ENCODE measurements around the gene HOXA9.

Gene HOXA9

GRCh38 chr7:27139334-27140125, 25.8 kb downstream of the HOXA9 start:
- H3K27me3 ChIP-seq (ENCODE audit: control insufficient read depth, insufficient read depth, low read length): peaks cover 12% of the 10 kb centered on the region
- no peaks in the 10 kb centered on the region for H3K9me3 ChIP-seq (ENCODE audit: control insufficient read depth, low read length)
- no peak overlapping the region for H3K4me3 ChIP-seq (ENCODE audit: low read length)
- peak overlapping the region; percentile 29 for H3K9ac ChIP-seq (ENCODE audit: low read length)
- peaks cover 22% of the 10 kb centered on the region for H3K4me1 ChIP-seq (ENCODE audit: control insufficient read depth, insufficient read depth, low read length)
- no peaks in the 10 kb centered on the region for H3K36me3 ChIP-seq (ENCODE audit: control insufficient read depth, insufficient read depth, low read length)

GRCh38 chr7:27138985-27139333, 26.4 kb downstream of the HOXA9 start:
- Histone ChIP-seq H3K9me3 (ENCODE audit: control insufficient read depth, low read length) (no peaks in the 10 kb centered on the region), H3K27me3 (ENCODE audit: control insufficient read depth, insufficient read depth, low read length) (peaks cover 7% of the 10 kb centered on the region), H3K4me3 (ENCODE audit: low read length) (no peak overlapping the region), H3K36me3 (ENCODE audit: control insufficient read depth, insufficient read depth, low read length) (no peaks in the 10 kb centered on the region), H3K9ac (ENCODE audit: low read length) (peak overlapping the region; percentile 29), H3K4me1 (ENCODE audit: control insufficient read depth, insufficient read depth, low read length) (peaks cover 25% of the 10 kb centered on the region)

DNA sequence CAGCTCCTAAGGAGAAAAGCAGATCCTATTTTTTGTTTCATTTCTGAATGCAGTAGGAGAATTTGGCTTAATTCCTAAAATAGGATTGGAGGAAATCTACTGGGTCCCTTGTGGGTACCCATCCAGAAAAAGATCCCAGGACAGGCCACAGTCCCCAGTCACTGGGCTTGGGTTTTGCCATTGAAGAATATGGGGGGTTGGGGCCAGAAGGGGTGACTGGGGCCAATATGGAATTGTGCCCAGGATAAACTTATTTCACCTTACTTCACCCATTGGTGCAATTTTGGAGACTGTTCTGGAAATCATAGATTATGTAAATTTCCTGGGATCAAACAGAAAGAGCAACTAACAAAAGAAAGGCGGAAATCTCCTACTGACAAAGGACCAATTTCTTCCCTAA, 26.9 kb downstream of the HOXA9 start:
- Histone ChIP-seq H3K9ac (ENCODE audit: low read length) (no peak overlapping the region), H3K36me3 (ENCODE audit: control insufficient read depth, insufficient read depth, low read length) (no peaks in the 10 kb centered on the region), H3K4me1 (ENCODE audit: control insufficient read depth, insufficient read depth, low read length) (peaks cover 30% of the 10 kb centered on the region), H3K4me3 (ENCODE audit: low read length) (no peak overlapping the region), H3K9me3 (ENCODE audit: control insufficient read depth, low read length) (no peaks in the 10 kb centered on the region), H3K27me3 (ENCODE audit: control insufficient read depth, insufficient read depth, low read length) (peaks cover 5% of the 10 kb centered on the region)

- H3K9ac ChIP-seq (ENCODE audit: low read length): no peak overlapping the region
- no peak overlapping the region for H3K4me3 ChIP-seq (ENCODE audit: low read length)
- H3K36me3 ChIP-seq (ENCODE audit: control insufficient read depth, insufficient read depth, low read length): no peaks in the 10 kb centered on the region
- no peaks in the 10 kb centered on the region for H3K9me3 ChIP-seq (ENCODE audit: control insufficient read depth, low read length)
- peaks cover 5% of the 10 kb centered on the region for H3K27me3 ChIP-seq (ENCODE audit: control insufficient read depth, insufficient read depth, low read length)
- peaks cover 33% of the 10 kb centered on the region for H3K4me1 ChIP-seq (ENCODE audit: control insufficient read depth, insufficient read depth, low read length)
Measured at GRCh38 chr7:27137640-27138315, 27.6 kb downstream of the HOXA9 start.

GRCh38 chr7:27134392-27134791, 30.9 kb downstream of the HOXA9 start:
- Histone ChIP-seq H3K27me3 (ENCODE audit: control insufficient read depth, insufficient read depth, low read length) (no peaks in the 10 kb centered on the region), H3K4me3 (ENCODE audit: low read length) (no peak overlapping the region), H3K9ac (ENCODE audit: low read length) (no peak overlapping the region), H3K36me3 (ENCODE audit: control insufficient read depth, insufficient read depth, low read length) (no peaks in the 10 kb centered on the region), H3K9me3 (ENCODE audit: control insufficient read depth, low read length) (no peaks in the 10 kb centered on the region), H3K4me1 (ENCODE audit: control insufficient read depth, insufficient read depth, low read length) (peaks cover 39% of the 10 kb centered on the region)

- H3K4me3 ChIP-seq (ENCODE audit: low read length): no peak overlapping the region
Measured at GRCh38 chr7:27133409-27134231, 31.7 kb downstream of the HOXA9 start.

GRCh38 chr7:27132978-27133377, 32.4 kb downstream of the HOXA9 start:
- H3K36me3 ChIP-seq (ENCODE audit: control insufficient read depth, insufficient read depth, low read length): no peaks in the 10 kb centered on the region
- no peaks in the 10 kb centered on the region for H3K9me3 ChIP-seq (ENCODE audit: control insufficient read depth, low read length)
- H3K27me3 ChIP-seq (ENCODE audit: control insufficient read depth, insufficient read depth, low read length): no peaks in the 10 kb centered on the region
- no peak overlapping the region for H3K4me3 ChIP-seq (ENCODE audit: low read length)
- H3K9ac ChIP-seq (ENCODE audit: low read length): no peak overlapping the region
- peaks cover 51% of the 10 kb centered on the region for H3K4me1 ChIP-seq (ENCODE audit: control insufficient read depth, insufficient read depth, low read length)

More at GRCh38 chr7:27133409-27134231, 31.7 kb downstream of the HOXA9 start:
- peaks cover 47% of the 10 kb centered on the region for H3K4me1 ChIP-seq (ENCODE audit: control insufficient read depth, insufficient read depth, low read length)
- H3K9ac ChIP-seq (ENCODE audit: low read length): no peak overlapping the region
- H3K27me3 ChIP-seq (ENCODE audit: control insufficient read depth, insufficient read depth, low read length): no peaks in the 10 kb centered on the region
- H3K9me3 ChIP-seq (ENCODE audit: control insufficient read depth, low read length): no peaks in the 10 kb centered on the region
- H3K36me3 ChIP-seq (ENCODE audit: control insufficient read depth, insufficient read depth, low read length): no peaks in the 10 kb centered on the region

- Histone ChIP-seq H3K9ac (ENCODE audit: low read length) (no peak overlapping the region), H3K4me1 (ENCODE audit: control insufficient read depth, insufficient read depth, low read length) (peaks cover 58% of the 10 kb centered on the region), H3K9me3 (ENCODE audit: control insufficient read depth, low read length) (no peaks in the 10 kb centered on the region), H3K27me3 (ENCODE audit: control insufficient read depth, insufficient read depth, low read length) (no peaks in the 10 kb centered on the region), H3K36me3 (ENCODE audit: control insufficient read depth, insufficient read depth, low read length) (no peaks in the 10 kb centered on the region), H3K4me3 (ENCODE audit: low read length) (no peak overlapping the region)
Measured at GRCh38 chr7:27132214-27132613, 33.1 kb downstream of the HOXA9 start.

DNA sequence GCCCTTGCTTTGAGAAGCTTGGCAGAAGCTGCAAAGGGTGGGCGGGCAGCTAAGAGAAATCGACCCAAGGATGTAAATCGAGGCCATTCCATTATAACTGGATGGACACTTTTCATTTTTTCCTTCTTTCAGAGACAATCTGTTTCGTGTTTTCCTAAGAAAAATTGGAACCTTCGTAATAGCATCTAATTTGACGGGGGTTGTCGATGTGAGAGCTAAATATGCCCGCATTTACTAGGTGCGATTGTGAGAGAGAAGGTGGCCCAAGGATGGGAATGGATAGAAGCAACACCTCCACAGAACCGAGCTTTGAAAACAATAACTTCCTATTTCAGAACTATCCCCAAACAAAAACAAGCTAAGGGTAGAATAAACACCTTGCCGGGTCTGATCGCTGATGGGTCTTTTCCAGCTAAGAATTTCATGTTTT, 33.9 kb downstream of the HOXA9 start:
- Histone ChIP-seq H3K9me3 (ENCODE audit: control insufficient read depth, low read length) (no peaks in the 10 kb centered on the region), H3K4me1 (ENCODE audit: control insufficient read depth, insufficient read depth, low read length) (peaks cover 55% of the 10 kb centered on the region), H3K9ac (ENCODE audit: low read length) (peak overlapping the region; percentile 90), H3K36me3 (ENCODE audit: control insufficient read depth, insufficient read depth, low read length) (no peaks in the 10 kb centered on the region), H3K27me3 (ENCODE audit: control insufficient read depth, insufficient read depth, low read length) (no peaks in the 10 kb centered on the region), H3K4me3 (ENCODE audit: low read length) (peak overlapping the region; percentile 48)

DNA sequence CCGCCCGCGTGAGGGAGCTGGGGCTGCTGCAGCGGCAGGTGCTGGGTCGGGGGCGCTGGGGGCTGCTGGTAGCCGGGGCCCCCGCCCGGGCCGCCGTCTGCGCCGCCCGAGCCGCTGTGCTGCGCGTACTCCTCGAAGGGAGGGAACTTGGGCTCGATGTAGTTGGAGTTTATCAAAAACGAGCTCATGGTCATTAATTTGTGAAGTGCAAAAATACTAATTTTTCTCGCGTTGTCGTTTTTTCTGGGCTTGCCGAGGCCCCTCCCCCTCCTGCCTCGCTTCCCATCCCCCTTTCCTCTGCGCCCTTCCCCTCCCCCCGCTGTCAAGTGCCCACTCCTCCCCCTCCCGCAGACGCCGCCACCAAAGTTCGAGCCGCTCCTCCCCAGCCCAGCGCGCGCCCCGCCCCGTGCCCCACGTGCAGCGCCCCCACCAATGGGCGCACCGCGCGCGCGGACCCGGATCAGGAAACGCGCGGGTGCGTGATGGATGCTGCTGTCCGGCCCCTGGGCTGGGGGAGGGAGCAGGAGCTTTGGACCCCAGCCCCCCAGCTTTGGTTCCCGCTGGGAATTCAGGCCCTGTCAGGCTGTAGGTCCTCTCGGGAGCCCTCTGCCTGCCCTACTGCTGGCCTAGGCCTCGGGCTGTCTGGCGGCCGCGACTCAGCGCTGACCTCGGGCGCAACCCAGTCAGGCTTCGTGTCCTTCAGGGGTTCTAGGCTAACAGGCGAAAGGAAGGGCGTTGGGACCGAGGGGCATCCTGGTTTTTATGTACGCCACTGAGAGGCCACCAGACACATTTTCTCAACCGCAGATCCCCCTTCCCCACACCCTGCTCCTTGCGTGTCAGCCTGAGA, 34.6 kb downstream of the HOXA9 start, which contains the start of gene HOXA4:
TSS of gene HOXA4 (minus strand) at position 218 of the 850 bp plus-strand sequence. CDS start at position 194, 24 bp downstream.
- Histone ChIP-seq H3K4me1 (ENCODE audit: control insufficient read depth, insufficient read depth, low read length) (peaks cover 49% of the 10 kb centered on the region), H3K27me3 (ENCODE audit: control insufficient read depth, insufficient read depth, low read length) (no peaks in the 10 kb centered on the region), H3K9ac (ENCODE audit: low read length) (peak within 1 kb of the TSS; percentile 90), H3K4me3 (ENCODE audit: low read length) (peak within 1 kb of the TSS; percentile 48), H3K9me3 (ENCODE audit: control insufficient read depth, low read length) (no peaks in the 10 kb centered on the region), H3K36me3 (ENCODE audit: control insufficient read depth, insufficient read depth, low read length) (no peaks in the 10 kb centered on the region)

Measured in mucosa of stomach (tissue), 1 donor.